ENCODE measurements around the gene CLDN9.
"Not testable (repeated sequence)": the region's sequence is repeated elsewhere in the genome, so short reads cannot be mapped to it uniquely, and the experiment has no call there.

The CLDN9 gene

GRCh38 chr16:3035289-3035971, 22.7 kb downstream of the CLDN9 start:
- no peak for DNase-seq

DNA sequence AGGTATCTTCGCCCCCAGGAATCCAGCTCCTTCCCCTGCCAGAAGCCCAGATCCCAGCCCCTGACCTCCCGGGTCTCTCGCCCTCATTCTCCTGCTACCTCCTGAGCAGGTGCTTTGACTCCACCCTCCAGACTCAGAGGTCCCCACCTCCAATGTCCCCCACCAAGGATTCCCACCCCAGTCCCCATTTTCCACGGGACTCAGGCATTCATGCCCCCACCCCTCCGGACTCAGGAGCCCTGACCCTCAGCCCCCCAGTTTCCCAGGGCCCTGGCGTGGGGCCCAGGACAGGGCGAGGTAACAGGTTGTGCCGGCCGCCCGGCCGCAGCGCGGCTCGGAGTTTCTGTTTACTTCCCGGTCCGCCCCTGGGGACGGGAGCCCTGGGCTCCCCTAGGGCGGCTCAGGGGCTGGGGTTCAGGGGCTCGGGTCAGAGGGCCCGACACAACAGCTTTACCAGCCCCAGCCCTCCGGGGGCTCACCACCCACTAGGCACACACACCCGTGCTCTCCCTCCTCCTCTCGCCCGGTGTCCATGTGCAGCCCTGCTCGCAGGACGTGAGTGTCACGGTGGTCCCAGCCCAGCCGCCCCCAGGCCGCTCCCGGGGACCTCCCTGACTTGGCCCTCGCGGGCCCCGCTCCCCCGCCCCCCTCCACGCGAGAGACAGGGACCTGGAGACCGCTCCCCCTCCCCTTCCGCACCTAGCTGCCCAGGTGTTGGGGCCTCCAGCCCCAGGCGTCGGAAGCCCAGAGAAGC, 23.4 kb downstream of the CLDN9 start:
- no peak for DNase-seq

DNA sequence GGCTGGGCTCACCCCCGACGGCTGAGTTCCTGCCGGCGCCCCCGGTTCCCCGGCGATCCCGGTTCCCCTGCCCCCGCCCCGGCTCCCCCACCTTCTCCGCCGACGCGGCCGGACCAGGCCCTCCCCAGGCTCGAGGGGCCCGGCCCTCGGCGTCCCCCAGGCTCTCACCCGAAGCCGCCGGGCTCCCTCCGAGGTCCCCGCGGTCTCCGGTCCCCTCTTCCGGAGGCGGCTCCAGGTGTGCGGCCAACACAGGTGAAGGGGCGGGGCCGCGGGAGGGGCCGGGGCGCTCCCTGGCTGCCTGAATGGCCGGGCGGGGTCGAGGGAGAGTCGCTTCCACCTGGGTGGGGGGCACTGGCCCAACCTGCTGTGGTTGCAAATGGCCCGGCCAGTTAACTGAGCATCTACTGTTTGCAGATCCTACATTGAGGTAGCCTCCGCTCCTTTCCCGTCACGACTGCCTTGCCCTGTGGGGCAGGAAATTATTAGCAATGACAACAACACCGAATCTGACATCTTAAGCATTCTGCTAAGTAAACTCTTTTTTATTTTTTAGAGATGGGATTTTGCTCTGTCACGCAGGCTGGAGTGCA, 24.1 kb downstream of the CLDN9 start, which contains the start of gene BICDL2:
BICDL2 (minus strand) TSS at position 219 of the 590 bp plus-strand sequence. CDS start 1,448 bp downstream, outside the sequence.
- no peak for DNase-seq

- DNase-seq, result no peak
Observed at GRCh38 chr16:3038256-3038655, 25.5 kb downstream of the CLDN9 start.

- DNase-seq, result no peak
Observed at GRCh38 chr16:3038896-3039295, 26.2 kb downstream of the CLDN9 start.

- DNase-seq, result no peak
Observed at GRCh38 chr16:3042376-3042775, 29.7 kb downstream of the CLDN9 start.

DNA sequence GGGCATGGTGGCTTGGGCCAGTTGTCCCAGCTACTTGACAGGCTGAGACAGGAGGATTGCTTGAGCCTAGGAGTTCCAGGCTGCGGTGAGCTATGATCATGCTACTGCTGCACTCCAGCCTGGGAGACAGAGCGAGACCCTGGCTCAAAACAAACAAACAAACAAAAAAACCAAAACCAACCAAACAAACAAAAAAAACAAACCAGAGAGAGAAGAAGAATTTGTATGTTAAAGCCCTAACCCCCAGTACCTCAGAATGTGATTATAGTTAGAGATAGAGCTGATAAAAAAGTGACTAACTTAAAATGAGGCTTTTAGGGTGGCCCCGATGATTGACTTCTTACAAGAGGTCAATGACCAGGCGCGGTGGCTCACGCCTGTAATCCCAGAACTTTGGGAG, 32.0 kb downstream of the CLDN9 start:
- no peak for DNase-seq

DNA sequence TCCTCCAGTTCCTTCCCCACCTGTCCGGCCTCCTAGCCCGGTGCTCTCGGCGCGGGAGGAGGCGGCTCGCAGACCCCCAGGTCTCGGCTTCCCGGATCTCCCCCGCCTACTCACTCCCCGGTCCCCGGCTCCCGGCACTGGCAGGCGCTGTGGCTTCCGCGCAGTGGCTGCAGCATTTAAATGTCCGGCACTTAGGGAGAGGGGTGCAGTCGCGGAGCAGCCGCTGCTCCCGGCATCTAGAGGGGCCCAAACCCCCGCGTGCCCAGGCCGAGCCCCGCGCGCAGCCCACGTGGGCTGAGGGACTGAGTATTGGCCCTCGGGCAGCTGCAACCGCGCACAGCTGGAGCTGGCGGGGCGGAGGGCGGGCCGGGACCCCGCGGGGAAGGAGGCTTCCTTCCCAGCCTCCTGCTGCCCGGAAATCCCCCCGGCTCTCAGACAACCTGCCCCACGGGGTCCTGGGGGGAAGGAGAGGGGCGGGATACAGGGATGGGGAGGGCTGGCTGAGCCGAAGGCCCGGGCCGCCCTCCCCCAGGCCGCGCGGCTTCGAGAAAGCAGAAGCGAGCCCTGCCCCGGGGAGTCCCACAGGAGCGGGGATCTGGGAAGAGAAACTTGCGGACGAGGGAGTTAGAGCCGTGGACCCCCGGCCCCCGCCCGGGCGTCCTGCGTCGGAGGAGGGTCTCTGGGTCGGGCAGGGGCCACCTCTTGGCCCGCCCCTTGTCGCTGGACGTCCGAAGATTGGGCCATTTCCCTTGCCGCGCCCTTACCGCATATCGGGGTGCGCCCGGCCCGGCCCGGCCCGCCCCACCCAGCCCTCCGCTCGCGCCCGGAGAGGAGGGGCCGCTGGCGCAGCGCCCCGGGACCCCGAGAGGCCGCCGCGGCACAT, 33.3 kb downstream of the CLDN9 start, which contains the start of gene MMP25:
MMP25 (plus strand) TSS at position 804 of the 883 bp plus-strand sequence. CDS start 357 bp downstream, outside the sequence.
- DNase-seq, result no peak

- DNase-seq, result no peak
Observed at GRCh38 chr16:3046641-3047386, 34.1 kb downstream of the CLDN9 start.

DNA sequence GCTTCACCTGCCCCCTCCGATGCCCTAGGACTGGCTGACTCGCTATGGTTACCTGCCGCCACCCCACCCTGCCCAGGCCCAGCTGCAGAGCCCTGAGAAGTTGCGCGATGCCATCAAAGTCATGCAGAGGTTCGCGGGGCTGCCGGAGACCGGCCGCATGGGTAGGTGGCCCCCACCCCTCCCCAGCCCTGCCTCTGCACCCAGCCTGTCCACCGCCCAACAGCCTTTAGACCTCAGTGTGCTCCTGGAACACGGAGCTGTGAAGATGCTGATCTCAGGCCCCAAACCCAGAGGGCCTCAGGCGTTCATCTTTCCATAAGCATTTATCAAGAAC, 34.6 kb downstream of the CLDN9 start:
- DNase-seq, result no peak

GRCh38 chr16:3049921-3050481, 37.3 kb downstream of the CLDN9 start:
- no peak for DNase-seq

DNA sequence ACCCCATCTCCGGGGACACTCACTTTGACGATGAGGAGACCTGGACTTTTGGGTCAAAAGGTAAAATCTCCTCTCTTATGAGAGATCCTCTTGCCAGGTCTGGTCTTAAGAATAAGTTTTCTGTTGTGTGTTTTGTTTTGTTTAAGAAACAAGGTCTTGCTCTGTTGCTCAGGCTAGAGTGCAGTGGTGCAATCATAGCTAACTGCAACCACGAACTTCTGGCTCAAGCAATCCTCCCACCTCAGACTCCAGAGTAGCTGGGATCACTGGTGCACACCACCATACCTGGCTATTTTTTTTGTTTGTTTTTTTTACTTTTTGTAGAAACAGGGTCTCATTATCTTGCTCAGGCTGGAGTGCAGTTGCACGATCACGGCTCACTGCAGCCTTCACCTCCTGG, 37.8 kb downstream of the CLDN9 start:
- no peak for DNase-seq

DNA sequence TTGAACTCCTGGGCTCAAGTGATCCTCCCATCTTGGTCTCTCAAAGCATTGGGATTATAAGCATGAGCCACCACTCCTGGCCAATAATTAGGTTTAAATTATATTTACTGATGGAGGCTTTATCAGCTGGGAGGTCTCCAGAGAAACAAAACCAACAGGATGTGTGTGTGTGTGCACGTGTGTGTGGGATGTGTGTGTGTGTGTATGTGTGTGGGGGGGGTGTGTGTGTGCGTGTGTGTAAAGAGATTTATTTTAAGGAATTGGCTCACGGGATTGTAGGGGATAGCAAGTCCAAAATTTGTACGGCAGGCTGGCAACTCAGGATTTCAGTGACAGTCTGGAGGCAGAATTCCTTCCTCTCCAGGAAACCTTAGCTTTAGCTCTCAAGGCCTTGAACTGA, 38.3 kb downstream of the CLDN9 start:
- no peak for DNase-seq

DNA sequence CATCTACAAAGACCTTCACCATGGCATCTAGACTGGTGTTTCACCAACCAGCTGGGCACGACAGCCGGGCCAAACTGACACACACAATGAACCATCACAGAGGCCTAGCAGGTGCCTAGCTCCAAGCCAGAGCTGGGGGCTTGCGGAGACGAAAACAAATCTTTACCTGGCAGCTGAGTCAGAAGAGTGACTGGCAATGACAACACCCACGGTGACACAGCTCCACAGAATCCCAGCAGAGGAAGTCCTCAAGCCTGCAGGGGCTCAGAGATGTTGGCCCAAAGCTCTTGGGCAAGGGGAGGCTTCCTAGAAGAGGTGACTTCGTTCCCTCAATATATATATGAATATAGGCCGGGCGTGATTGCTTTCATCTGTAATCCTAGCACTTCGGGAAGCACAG, 38.8 kb downstream of the CLDN9 start:
- no peak for DNase-seq

- DNase-seq, result not testable (repeated sequence)
Observed at GRCh38 chr16:3052571-3053329, 40.0 kb downstream of the CLDN9 start.

- not testable (repeated sequence) for DNase-seq
Observed at GRCh38 chr16:3053330-3053710, 40.6 kb downstream of the CLDN9 start.

- DNase-seq, result no peak
Observed at GRCh38 chr16:3054965-3055733, 42.4 kb downstream of the CLDN9 start.

DNA sequence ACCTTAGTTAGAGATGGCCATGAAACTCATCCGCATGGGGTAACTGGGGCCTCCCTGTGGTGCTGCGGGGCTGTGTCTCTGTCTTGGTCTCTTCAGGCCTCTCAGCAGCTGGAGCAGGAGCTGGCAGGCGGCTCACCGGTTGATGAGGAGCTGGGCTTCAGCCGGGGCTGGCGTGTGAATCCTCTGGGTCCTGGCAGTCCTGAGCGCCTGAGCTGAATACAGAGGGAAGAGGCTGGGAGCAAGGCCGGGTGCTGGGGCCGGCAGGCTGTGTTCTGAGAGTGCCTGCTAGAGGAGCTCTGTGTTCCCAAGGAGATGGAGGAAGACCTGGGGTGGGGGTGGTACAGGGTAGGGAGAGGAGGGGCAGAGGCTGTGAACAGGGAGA, 43.0 kb downstream of the CLDN9 start:
- DNase-seq, result not testable (repeated sequence)

DNA sequence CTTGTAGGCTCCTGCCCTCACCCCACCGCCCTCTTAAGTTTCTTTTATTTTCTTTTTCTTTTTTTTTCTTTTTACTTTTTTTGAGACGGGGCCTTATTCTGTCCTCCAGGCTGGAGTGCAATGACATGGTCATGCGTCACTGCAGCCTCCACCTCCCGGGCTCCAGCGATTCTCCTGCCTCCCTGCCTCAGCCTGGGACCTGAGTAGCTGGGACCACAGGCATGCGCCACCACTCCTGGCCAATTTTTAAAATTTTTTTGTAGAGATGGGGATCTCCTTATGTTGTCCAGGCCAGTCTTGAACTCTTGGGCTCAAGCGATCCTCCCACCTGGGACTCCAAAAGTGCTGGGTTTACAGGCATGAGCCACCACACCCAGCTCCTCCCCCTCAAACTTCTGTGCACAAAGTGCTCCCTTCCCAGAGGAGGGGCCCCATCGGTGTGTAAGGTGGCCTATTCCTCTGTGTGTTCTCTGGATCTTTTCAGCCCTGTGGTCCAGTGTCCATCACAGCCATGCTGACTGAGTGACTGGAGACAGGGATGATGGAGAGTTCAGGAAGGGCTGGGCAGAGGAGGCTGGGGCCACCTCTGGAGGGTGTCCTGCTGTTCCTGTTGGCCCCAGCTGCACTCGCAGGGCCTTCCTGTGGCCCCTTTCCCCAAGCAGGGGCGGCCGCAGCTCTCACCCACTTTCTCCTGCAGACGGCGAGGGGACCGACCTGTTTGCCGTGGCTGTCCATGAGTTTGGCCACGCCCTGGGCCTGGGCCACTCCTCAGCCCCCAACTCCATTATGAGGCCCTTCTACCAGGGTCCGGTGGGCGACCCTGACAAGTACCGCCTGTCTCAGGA, 43.8 kb downstream of the CLDN9 start:
- DNase-seq, result no peak

Measured in effector CD4-positive, alpha-beta T cell (primary cell).